Nephron (organoid): ENCODE measurements around the gene CAMK2D.

ENCODE experiments used
- H3K27ac Mint-ChIP-seq, 3 experiments: 2 replicates each; pipeline ENCODE4 v1.8.0; 2020; ENCODE audit warnings: mixed read lengths in 3 of 3, mild to moderate bottlenecking in 2 of 3, moderate library complexity in 1 of 3
- H3K27me3 Mint-ChIP-seq: 2 replicates; pipeline ENCODE4 v1.8.0; 2021; ENCODE audit warnings: low read depth, mild to moderate bottlenecking, moderate library complexity, mixed read lengths
- H3K36me3 Mint-ChIP-seq: 2 replicates; pipeline ENCODE4 v1.8.0; 2020; ENCODE audit warnings: low read depth, mixed read lengths
- H3K4me1 Mint-ChIP-seq: 2 replicates; pipeline ENCODE4 v1.8.0; 2020; ENCODE audit warnings: mixed read lengths
- H3K4me3 Mint-ChIP-seq, 3 experiments: 2 replicates each; pipeline ENCODE4 v1.8.0; 2020; ENCODE audit warnings: mild to moderate bottlenecking in 3 of 3, mixed read lengths in 3 of 3, moderate library complexity in 2 of 3
- H3K9me3 Mint-ChIP-seq: 2 replicates; pipeline ENCODE4 v1.8.0; 2020; ENCODE audit warnings: mixed read lengths
- CTCF ChIP-seq, 3 experiments: fragments of 200-600 bp; sonication (generic); IDR thresholded peaks; one replicate each; pipeline ENCODE4 v1.5.0; 2021; ENCODE audit warnings: antibody characterized with exemption in 3 of 3; ENCODE audit not compliant: unreplicated experiment in 3 of 3

The CAMK2D gene

GRCh38 chr4:113666386-113667114 is 95.0 kb downstream of the CAMK2D start:
- Mint-ChIP-seq H3K36me3 (no peaks in the 10 kb centered on the region), H3K4me1 (peaks cover 6% of the 10 kb centered on the region), H3K4me3 (no peak overlapping the region), H3K27ac (no peak overlapping the region), H3K9me3 (no peaks in the 10 kb centered on the region), H3K27me3 (no peaks in the 10 kb centered on the region)
- no peak for TF ChIP-seq CTCF (IDR thresholded peaks at IDR 0.05; ENCODE audit: unreplicated experiment in 3 of 3)

- Mint-ChIP-seq H3K27me3 (no peaks in the 10 kb centered on the region), H3K36me3 (no peaks in the 10 kb centered on the region), H3K4me1 (peaks cover 6% of the 10 kb centered on the region), H3K27ac (no peak overlapping the region), H3K4me3 (no peak overlapping the region), H3K9me3 (no peaks in the 10 kb centered on the region)
- no peak for TF ChIP-seq CTCF (IDR thresholded peaks at IDR 0.05; ENCODE audit: unreplicated experiment in 3 of 3)
These were observed 96.5 kb downstream of the CAMK2D start for GRCh38 chr4:113665036-113665435.

GRCh38 chr4:113662581-113662980 is 99.0 kb downstream of the CAMK2D start:
- Mint-ChIP-seq H3K27ac (no peak overlapping the region), H3K27me3 (no peaks in the 10 kb centered on the region)
- TF ChIP-seq CTCF (IDR thresholded peaks at IDR 0.05; ENCODE audit: unreplicated experiment in 3 of 3): no peak

GRCh38 chr4:113659127-113659526 is 102.4 kb downstream of the CAMK2D start:
- no peaks in the 10 kb centered on the region for H3K27me3 Mint-ChIP-seq
- H3K9me3 Mint-ChIP-seq: no peaks in the 10 kb centered on the region
- H3K4me3 Mint-ChIP-seq: no peak overlapping the region
- H3K4me1 Mint-ChIP-seq: peaks cover 22% of the 10 kb centered on the region
- no peak for TF ChIP-seq CTCF (IDR thresholded peaks at IDR 0.05; ENCODE audit: unreplicated experiment in 3 of 3)
- no peak overlapping the region for H3K27ac Mint-ChIP-seq
- peaks cover 16% of the 10 kb centered on the region for H3K36me3 Mint-ChIP-seq

More at GRCh38 chr4:113662581-113662980, 99.0 kb downstream of the CAMK2D start:
- Mint-ChIP-seq H3K4me1 (peaks cover 18% of the 10 kb centered on the region), H3K36me3 (peaks cover 16% of the 10 kb centered on the region), H3K9me3 (no peaks in the 10 kb centered on the region), H3K4me3 (no peak overlapping the region)

- no peaks in the 10 kb centered on the region for H3K27me3 Mint-ChIP-seq
- no peak overlapping the region for H3K4me3 Mint-ChIP-seq
- no peaks in the 10 kb centered on the region for H3K9me3 Mint-ChIP-seq
- peak overlapping the region in 1 of 3 experiments; percentile 13 for H3K27ac Mint-ChIP-seq
- peaks cover 16% of the 10 kb centered on the region for H3K36me3 Mint-ChIP-seq
- TF ChIP-seq CTCF (IDR thresholded peaks at IDR 0.05; ENCODE audit: unreplicated experiment in 3 of 3): no peak
- H3K4me1 Mint-ChIP-seq: peaks cover 22% of the 10 kb centered on the region
These were observed 103.8 kb downstream of the CAMK2D start for GRCh38 chr4:113657586-113658233.
